Jurkat, Clone E6-1 (cell line): ENCODE data around the gene FBLN7.
"Not testable (repeated sequence)": the region's sequence is repeated elsewhere in the genome, so short reads cannot be mapped to it uniquely, and the experiment has no call there.

Experiments
- DNase-seq: peaks from one replicate; pipeline ENCODE4 v3.0.0-alpha.2; 2011; ENCODE audit warnings: low read depth, low spot score
- H3K4me3 ChIP-seq: 2 replicates; pipeline ENCODE4 v1.5.1; 2011; ENCODE audit warnings: mild to moderate bottlenecking, low read length, control low read depth, moderate library complexity

Gene FBLN7

GRCh38 chr2:112139661-112140204 is 1.5 kb downstream of the FBLN7 start:
- not testable (repeated sequence) for H3K4me3 ChIP-seq

DNA sequence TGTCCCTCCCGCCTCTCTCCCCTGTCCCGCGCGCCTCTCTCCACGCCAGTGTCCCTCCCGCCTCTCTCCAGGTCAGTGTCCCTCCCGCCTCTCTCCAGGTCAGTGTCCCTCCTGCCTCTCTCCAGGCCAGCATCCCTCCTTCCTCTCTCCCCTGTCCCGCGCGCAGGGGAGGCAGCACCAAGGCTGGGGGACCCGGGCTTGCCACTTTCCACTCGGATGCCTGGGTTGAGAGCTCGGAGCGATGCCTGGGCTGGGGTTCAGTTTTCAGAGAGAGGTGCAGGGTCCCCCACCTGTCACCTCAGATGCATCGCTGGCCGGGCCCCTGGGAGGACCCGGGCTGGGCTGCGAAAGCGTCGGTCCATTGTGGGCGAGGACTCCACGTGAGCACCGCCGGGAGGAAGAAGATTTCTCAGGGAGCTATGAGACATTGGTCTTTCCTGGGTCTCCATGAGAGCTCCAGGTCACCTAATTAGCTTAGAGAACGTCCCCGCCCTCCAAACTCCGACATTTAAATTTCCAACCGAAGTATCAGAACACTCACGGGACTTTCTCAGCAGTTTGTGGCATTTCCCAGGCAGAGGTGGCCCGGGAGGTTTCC is 2.1 kb downstream of the FBLN7 start:
- no peak for DNase-seq
- H3K4me3 ChIP-seq: no peak overlapping the region

More at GRCh38 chr2:112139661-112140204, 1.5 kb downstream of the FBLN7 start:
- DNase-seq: not testable (repeated sequence)

GRCh38 chr2:112140899-112141625 is 2.9 kb downstream of the FBLN7 start:
- H3K4me3 ChIP-seq: no peak overlapping the region
- DNase-seq: no peak

- no peak overlapping the region for H3K4me3 ChIP-seq
- DNase-seq: no peak
Observed at GRCh38 chr2:112141626-112142007, 3.4 kb downstream of the FBLN7 start.

DNA sequence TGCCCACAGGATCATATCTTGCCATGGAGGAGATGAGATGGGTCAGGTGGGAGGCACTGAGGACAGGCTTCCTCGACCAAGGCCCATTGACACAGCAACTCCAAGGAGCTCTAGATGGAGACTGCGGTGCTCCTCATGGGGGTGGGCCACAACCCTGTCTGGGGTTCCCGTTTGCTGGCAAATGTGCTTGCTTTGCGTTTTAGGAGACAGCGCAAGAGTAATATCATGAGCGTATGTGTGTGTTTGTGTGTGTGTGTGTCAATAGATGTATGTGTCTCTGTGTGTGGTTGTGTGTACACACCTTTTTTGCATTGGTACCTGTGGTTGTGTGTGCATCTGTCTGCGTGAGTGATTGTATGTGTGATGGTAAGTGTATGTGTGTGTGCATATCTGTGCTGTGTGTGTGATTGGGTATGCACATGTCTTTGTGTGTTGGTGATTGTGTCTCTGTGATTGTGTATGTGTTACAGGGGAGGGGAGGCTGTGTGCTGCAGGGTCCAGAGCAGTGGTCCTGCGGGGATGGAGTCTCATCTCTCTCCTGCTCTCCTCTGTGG is 4.4 kb downstream of the FBLN7 start:
- DNase-seq: no peak
- no peak overlapping the region for H3K4me3 ChIP-seq

GRCh38 chr2:112143150-112143549 is 5.0 kb downstream of the FBLN7 start:
- no peak for DNase-seq
- no peak overlapping the region for H3K4me3 ChIP-seq

- H3K4me3 ChIP-seq: no peak overlapping the region
- DNase-seq: no peak
Observed at GRCh38 chr2:112144966-112145365, 6.8 kb downstream of the FBLN7 start.

GRCh38 chr2:112147382-112148168 is 9.4 kb downstream of the FBLN7 start:
- DNase-seq: no peak
- H3K4me3 ChIP-seq: no peak overlapping the region

DNA sequence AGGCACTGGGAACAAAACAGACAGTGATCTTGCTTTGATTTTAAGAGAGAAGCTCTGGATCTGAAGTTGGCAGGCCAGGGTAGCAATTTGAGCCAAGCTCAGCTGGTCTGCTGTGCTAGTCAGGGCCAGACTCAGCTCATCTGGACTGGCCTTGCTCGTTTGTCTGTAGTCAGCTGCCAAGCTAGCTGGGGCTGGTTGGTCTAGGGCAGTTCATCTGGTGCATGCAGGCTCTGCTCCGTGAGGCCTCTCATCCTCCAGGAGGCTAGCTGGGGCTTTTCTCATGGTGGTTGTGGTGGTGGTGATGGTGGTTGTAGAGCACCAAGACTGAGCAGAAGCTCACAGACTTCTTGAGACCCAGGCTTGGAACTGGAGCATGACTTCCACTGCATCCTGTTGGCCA is 10.3 kb downstream of the FBLN7 start:
- H3K4me3 ChIP-seq: no peak overlapping the region
- DNase-seq: no peak

- DNase-seq: no peak
- H3K4me3 ChIP-seq: no peak overlapping the region
Observed at GRCh38 chr2:112149194-112149593, 11.0 kb downstream of the FBLN7 start.

GRCh38 chr2:112149866-112150435 is 11.8 kb downstream of the FBLN7 start:
- no peak for DNase-seq
- no peak overlapping the region for H3K4me3 ChIP-seq

DNA sequence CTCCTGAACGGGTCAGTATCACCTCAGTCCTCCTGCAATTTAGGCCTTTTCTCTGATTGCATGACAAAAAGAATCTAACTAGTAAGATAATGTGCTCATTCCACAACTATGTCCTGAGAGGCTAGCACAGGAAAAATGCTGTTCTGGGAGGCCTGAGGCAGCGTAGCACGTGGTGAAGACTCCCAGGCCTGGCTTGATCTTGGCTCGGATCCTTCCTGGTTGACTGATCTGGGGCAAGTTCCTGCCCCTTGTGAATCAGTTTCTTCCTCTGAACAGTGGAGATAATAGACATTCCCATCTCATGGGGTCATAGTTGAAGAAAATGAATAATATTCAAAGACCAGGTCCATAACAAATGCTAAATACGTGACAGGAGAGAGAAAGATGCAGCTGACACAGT is 12.3 kb downstream of the FBLN7 start:
- no peak overlapping the region for H3K4me3 ChIP-seq
- no peak for DNase-seq

DNA sequence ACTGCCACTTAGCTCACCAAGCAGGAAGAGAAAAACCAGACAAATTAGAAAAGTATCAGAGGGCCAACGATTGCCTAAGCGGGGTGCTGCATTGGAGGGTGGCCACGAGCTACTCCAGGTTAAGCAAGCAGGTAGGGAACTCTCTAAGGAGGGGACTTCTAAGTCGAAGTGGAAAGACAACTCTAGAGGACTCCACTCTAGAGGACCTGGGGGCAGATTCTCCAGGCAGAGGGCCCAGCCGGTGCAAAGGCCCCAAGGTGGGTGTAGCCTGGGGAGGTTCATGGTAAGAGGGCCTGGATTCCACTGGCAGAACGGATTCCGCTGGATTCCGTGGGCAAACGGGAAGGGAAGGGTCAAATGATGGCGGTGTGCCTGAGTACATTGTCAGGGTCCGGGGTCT is 12.7 kb downstream of the FBLN7 start:
- no peak overlapping the region for H3K4me3 ChIP-seq
- no peak for DNase-seq

DNA sequence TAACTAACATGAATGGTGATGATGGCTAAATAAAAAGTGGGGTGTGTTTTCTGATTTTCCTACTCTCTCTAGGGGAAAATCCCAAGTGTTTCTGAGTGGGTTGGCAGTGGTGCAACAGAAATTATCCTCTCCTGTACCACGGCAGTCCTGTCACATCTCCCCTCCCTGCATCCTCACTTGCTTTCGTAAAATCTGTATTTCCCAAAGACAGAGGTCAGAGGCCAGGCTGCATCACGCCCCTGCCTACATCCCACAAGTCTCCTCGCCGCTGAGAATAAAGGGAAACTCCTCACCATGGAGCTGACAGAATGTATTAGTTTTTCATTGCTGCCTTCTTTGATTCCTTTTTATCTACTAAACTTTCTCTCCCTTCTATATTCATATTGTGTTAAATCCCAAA is 13.1 kb downstream of the FBLN7 start:
- no peak overlapping the region for H3K4me3 ChIP-seq
- no peak for DNase-seq

GRCh38 chr2:112151701-112152440 is 13.7 kb downstream of the FBLN7 start:
- H3K4me3 ChIP-seq: no peak overlapping the region
- DNase-seq: no peak

GRCh38 chr2:112152476-112153178 is 14.4 kb downstream of the FBLN7 start:
- no peak overlapping the region for H3K4me3 ChIP-seq
- DNase-seq: no peak

GRCh38 chr2:112153179-112153490 is 14.9 kb downstream of the FBLN7 start:
- H3K4me3 ChIP-seq: no peak overlapping the region
- DNase-seq: no peak

GRCh38 chr2:112153501-112153900 is 15.3 kb downstream of the FBLN7 start:
- DNase-seq: no peak
- H3K4me3 ChIP-seq: no peak overlapping the region
